ENCODE data around the gene L2HGDH.
"Not testable (repeated sequence)": the region's sequence is repeated elsewhere in the genome, so short reads cannot be mapped to it uniquely, and the experiment has no call there.

L2HGDH gene

DNA sequence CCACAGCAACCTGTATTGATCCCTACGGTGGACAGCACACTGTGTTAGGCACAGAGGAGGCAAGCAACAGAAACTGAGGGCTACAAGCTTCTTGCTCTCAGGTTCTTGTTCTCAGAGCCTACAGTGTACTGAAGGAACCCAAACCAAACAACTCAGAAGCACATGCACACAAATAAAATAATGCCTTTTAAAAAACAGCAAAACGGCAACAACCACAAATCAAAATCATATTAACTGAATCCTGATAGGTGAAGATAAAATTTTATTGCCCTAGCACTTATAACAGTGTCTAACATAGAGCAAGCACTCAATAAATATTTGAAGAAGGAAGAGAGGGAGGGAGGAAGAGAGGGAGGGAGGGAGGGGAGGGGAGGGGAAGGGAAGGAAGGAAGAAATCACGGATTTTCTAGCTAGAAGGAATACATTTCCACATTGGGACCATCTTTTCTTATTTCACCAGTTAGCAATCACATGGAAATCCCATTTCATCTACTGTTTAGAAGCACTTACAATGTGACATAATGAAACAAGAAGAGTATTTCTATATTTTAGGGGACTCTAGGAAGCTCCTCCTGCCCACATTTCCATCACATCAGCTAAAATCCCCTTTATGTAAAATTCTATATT, 27.3 kb upstream of the L2HGDH start:
- no peak for DNase-seq

- no peak for DNase-seq
Observed at GRCh38 chr14:50338587-50338986, 26.6 kb upstream of the L2HGDH start.

GRCh38 chr14:50335989-50336824, 24.2 kb upstream of the L2HGDH start:
- DNase-seq: peak; percentile 34 to 80

DNA sequence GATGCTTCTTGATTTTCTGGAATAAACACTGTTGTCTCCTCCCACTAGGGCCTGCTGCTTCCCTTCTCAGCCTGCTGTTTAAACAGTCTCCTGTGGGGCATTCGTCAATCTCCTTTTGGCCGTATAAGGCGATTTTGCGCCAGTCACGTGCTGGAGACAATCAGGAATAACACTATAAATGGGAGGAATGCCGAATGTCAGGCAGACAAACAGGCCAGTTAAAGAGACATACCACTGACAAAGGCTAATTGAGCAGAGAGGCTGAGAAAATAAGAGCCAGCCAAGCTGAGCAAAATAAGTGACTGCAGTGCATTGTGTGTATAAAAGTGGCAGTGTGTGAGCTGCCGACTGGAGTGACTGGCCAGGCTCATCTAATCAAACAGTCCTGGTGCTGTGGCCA, 23.4 kb upstream of the L2HGDH start:
- peak; percentile 81 to 92 for DNase-seq

GRCh38 chr14:50334211-50334610, 22.2 kb upstream of the L2HGDH start:
- no peak for DNase-seq

- DNase-seq: no peak
Observed at GRCh38 chr14:50333014-50333509, 21.0 kb upstream of the L2HGDH start.

GRCh38 chr14:50331596-50331995, 19.6 kb upstream of the L2HGDH start:
- DNase-seq: no peak

DNA sequence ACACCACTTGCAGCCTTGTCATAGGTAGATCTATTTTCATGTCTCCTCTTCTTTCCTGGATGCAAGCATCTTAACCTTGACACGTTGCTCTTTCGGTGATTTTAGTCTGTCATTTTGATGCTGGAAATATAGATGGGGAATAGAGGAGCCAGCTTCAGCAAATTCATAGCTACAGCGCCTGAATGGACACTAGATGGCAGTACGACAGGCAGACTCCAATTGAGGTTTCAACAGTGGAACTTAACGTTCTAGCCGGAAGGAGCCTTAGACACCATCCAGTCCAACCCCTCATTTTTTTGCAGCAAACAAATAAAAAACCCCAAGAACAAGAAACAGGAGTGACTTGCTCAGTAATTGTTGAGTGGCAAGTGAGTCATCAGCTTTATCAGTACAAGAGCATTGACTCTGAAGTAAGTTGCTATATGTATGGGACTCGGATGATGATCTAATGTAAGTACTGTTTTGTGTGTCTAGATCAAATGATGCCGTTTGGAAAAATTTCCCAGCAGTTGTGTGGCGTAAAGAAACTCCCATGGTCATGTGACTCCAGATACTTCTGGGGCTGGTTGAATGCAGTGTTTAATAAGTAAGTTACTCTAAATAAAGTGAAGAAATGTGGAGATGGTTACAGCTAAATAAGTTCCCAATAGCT, 9.1 kb upstream of the L2HGDH start:
- peak; percentile 46 to 81 for DNase-seq

GRCh38 chr14:50320283-50320682, 8.3 kb upstream of the L2HGDH start:
- no peak for DNase-seq

DNA sequence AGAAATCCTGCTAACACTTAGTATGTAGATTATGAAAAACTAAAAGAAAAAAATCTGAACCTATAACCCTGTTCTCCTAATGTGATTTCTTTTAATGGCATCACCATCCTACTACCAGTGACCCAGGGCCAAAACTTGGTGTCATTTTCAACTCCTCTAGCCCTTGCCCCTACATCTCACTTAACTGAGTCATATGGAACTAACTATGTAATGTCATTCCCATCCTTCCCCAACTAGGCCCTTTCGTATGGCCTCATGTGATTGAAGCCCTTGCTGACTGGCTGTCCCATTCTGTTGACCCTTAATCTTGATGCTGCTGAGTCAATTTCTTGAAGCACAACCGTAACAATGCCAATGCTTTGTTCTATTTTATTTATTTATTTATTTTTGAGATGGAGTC, 7.7 kb upstream of the L2HGDH start:
- no peak for DNase-seq

GRCh38 chr14:50319293-50319692, 7.3 kb upstream of the L2HGDH start:
- no peak for DNase-seq

DNA sequence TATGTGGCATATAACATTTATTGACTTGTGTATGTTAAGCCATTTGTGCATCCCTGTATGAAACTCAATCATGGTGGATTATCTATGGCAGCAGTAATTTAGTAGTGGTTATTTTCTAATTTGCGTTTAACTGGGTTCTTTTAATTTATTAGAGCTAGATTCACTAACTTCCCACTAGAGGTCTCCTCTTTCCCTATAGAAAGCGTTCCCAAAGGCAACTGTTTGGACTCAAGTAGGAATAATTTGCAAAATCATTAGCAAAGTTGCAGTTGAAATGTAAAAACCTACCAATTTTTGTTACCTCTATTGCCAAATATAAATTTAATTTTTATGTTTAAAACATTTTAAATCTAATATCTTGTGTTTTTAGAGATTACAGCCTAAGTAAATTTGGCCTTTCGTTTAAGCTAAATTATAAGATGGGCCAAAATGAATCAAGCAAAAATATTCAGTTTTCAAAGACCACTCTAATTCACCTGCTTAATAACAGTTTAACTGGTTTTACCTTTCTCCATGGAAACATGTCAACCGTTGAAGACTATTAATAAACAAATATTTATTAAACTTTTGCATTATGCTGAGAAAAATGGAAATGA, 6.1 kb upstream of the L2HGDH start:
- DNase-seq: peak in 1 of 2 experiments; percentile 61

- DNase-seq: not testable (repeated sequence)
Observed at GRCh38 chr14:50314098-50314497, 2.1 kb upstream of the L2HGDH start.

DNA sequence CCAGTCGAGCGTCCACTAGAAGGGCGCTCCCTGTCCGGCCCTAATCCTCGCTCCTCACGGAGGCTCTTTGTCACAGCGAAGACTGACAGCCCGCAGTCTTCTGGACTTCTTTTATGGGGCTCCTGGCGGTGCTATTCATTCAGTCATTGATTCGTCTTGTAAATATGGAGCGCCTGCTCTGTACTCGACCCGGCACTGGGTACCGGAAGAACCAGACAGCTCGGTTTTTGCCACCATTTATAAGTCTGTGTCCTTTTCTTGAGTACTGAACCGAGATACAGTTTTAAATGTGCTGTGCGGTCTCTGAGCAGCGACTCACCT, 665 bp upstream of the L2HGDH start:
- no peak for DNase-seq

DNA sequence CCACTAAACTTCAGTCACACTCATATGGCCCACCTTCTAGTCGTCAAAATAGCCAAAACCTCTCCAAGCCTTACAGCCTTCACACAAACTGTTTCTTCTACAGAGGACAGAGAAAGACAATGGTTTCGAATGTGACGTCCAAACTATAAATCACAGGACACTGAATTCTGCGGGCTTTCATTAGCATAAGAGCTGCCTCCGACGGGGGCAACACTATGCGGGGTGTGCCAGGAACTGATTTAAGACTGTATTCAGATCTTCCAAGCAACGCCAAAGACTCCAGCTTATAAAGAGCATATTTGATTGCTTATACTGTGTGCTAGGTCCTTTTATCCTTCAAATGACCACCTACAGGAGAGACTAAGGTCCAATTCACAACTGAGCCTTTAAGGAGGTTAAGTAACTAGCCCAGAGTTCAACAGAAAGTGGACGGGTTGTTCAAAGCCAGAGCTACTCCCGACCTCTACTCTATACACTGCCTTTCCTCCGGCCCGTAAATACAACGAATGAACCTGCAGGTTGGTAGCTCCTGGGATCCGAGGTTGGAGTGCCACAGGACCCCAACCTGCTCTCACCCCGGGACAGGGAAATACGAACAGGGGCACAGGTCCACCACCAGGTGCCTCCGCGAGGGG, 575 bp downstream of the L2HGDH start:
- peak; percentile 10 to 27 for DNase-seq

- no peak for DNase-seq
Observed at GRCh38 chr14:50310445-50310844, 1.6 kb downstream of the L2HGDH start.

GRCh38 chr14:50308363-50308915, 3.6 kb downstream of the L2HGDH start:
- DNase-seq: no peak

- DNase-seq: no peak
Observed at GRCh38 chr14:50303744-50304471, 8.1 kb downstream of the L2HGDH start.

DNA sequence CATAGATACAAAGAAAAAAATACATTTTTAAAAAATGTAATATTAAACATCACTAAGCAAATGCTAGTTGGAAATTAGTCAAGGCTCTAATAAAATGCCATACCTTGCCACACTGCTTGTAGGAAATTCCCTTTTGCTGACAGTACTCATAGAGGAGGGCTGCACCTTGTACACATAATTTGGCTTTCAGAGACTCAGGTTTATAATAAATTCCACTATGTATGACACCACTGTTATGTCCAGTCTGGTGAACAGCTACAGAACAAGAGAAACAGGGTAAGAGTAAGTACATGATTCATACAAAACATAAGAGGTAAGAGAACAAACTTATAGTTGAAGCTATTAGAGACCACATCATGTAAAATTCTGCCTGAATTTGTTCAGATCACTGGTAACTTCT, 10.1 kb downstream of the L2HGDH start:
- DNase-seq: no peak

DNA sequence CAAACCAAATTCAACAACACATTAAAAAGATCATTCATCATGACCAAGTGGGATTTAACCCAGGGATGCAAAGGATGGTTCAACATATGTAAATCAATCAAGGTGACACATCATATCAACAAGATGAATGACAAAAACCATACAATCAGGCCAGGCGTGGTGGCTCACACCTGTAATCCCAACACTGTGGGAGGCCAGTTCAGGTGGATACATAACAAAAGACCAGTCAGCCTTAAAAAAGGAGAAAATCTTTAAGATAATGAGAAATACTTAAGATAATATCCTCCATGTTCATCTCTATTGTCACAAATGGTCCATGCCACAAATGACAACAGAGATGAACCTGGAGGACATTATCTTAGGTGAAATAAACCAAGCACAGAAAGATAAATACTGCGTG, 12.4 kb downstream of the L2HGDH start:
- no peak for DNase-seq

GRCh38 chr14:50290306-50290705, 21.7 kb downstream of the L2HGDH start:
- no peak for DNase-seq

DNA sequence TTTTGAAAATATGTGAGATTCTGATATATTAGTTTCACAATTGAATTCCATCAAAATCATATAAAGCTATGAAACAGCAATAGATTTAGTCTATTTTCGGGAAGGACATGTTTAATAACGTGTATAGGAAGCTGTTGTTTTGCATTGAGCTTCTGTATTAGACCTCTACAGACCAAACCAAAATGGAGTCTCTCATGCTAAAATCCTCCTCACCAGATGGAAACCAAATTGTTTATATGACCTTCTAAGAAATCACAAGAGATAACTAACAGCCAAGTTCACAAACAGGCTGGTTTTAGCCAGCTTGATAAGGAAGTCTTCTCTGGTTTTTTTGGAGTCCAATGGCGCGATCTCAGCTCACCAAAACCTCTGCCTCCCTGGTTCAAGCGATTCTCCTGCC, 23.9 kb downstream of the L2HGDH start:
- DNase-seq: no peak
